Measurements from ENCODE around the gene RAP1A.

RAP1A gene

GRCh38 chr1:111754984-111755330, 135.4 kb downstream of the RAP1A start:
- Histone ChIP-seq H3F3A (ENCODE audit: control insufficient read depth, insufficient read depth) (no peaks in the 10 kb centered on the region; the same call in 1 of the 2 replicates), H3K4me1 (ENCODE audit: control insufficient read depth, low read length) (peaks cover 29% of the 10 kb centered on the region), H3K9me2 (replicated peaks; ENCODE audit: control insufficient read depth, low read length) (no peaks in the 10 kb centered on the region), H3K4me3 (ENCODE audit: low read length) (peak overlapping the region; percentile 96), H3K4me2 (ENCODE audit: low read length) (peak overlapping the region; percentile 94), H3K27ac (ENCODE audit: low read depth, low read length) (peak overlapping the region; percentile 86), H3K9me3 (ENCODE audit: control insufficient read depth, insufficient read depth, low read length) (no peaks in the 10 kb centered on the region), H3K36me3 (ENCODE audit: control insufficient read depth, low read length) (peaks cover 37% of the 10 kb centered on the region), H3K27me3 (ENCODE audit: control insufficient read depth, low read length) (no peaks in the 10 kb centered on the region), H4K20me1 (ENCODE audit: control insufficient read depth, insufficient read depth, low read depth, low read length) (peaks cover 12% of the 10 kb centered on the region; the same call in 1 of the 2 replicates), H3K79me2 (ENCODE audit: control insufficient read depth, low read length) (peaks cover 51% of the 10 kb centered on the region)
- TF ChIP-seq CTCF (IDR thresholded peaks at IDR 0.05; ENCODE audit: low read depth, low read length, poor library complexity, severe bottlenecking), result no peak
- TF ChIP-seq EZH2phosphoT487 (IDR thresholded peaks at IDR 0.05; ENCODE audit: borderline replicate concordance, low read length), result no peak

GRCh38 chr1:111755331-111756123, 135.9 kb downstream of the RAP1A start, which contains the start of gene DDX20:
TSS of gene DDX20 (plus strand) at chr1:111755901. CDS start at chr1:111755925, 24 bp downstream.
- peaks cover 43% of the 10 kb centered on the region for H3K36me3 ChIP-seq (ENCODE audit: control insufficient read depth, low read length)
- H3K79me2 ChIP-seq (ENCODE audit: control insufficient read depth, low read length), result peaks cover 54% of the 10 kb centered on the region
- peaks cover 29% of the 10 kb centered on the region for H3K4me1 ChIP-seq (ENCODE audit: control insufficient read depth, low read length)
- peak within 1 kb of the TSS; percentile 96 for H3K4me3 ChIP-seq (ENCODE audit: low read length)
- peak within 1 kb of the TSS; percentile 86 for H3K27ac ChIP-seq (ENCODE audit: low read depth, low read length)
- H4K20me1 ChIP-seq (ENCODE audit: control insufficient read depth, insufficient read depth, low read depth, low read length), result peaks cover 12% of the 10 kb centered on the region; the same call in 1 of the 2 replicates
- H3K27me3 ChIP-seq (ENCODE audit: control insufficient read depth, low read length), result no peaks in the 10 kb centered on the region
- H3K9me2 ChIP-seq (replicated peaks; ENCODE audit: control insufficient read depth, low read length), result no peaks in the 10 kb centered on the region
- no peaks in the 10 kb centered on the region; the same call in 1 of the 2 replicates for H3F3A ChIP-seq (ENCODE audit: control insufficient read depth, insufficient read depth)
- no peaks in the 10 kb centered on the region for H3K9me3 ChIP-seq (ENCODE audit: control insufficient read depth, insufficient read depth, low read length)
- H3K4me2 ChIP-seq (ENCODE audit: low read length), result peak within 1 kb of the TSS; percentile 94
- TF ChIP-seq EZH2phosphoT487 (IDR thresholded peaks at IDR 0.05; ENCODE audit: borderline replicate concordance, low read length) (no peak), CTCF (IDR thresholded peaks at IDR 0.05; ENCODE audit: low read depth, low read length, poor library complexity, severe bottlenecking) (peak; percentile 96)

DNA sequence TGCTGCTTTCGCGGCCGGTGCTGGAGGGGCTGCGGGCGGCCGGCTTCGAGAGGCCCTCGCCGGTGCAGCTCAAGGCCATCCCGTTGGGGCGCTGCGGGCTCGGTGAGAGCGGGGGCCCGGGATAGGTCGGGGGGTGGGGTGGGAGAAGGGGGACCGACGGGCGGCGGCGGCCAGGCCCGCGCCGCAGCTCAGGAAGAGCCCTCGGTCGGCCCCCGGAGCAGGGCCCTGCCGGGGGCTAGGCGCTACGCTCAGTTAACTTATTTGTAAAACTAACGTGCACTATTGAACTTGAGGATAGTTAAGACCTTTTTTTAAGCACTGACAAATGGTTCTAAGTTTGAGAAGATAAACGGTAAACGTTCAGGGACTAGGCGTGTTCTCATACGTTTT, 136.5 kb downstream of the RAP1A start:
- Histone ChIP-seq H3K4me1 (ENCODE audit: control insufficient read depth, low read length) (peaks cover 29% of the 10 kb centered on the region), H3F3A (ENCODE audit: control insufficient read depth, insufficient read depth) (no peaks in the 10 kb centered on the region; the same call in 1 of the 2 replicates), H3K36me3 (ENCODE audit: control insufficient read depth, low read length) (peaks cover 49% of the 10 kb centered on the region), H3K9me3 (ENCODE audit: control insufficient read depth, insufficient read depth, low read length) (no peaks in the 10 kb centered on the region), H3K9me2 (replicated peaks; ENCODE audit: control insufficient read depth, low read length) (no peaks in the 10 kb centered on the region), H3K27me3 (ENCODE audit: control insufficient read depth, low read length) (no peaks in the 10 kb centered on the region), H3K79me2 (ENCODE audit: control insufficient read depth, low read length) (peaks cover 58% of the 10 kb centered on the region), H3K4me2 (ENCODE audit: low read length) (peak overlapping the region; percentile 94), H3K27ac (ENCODE audit: low read depth, low read length) (peak overlapping the region; percentile 86), H3K4me3 (ENCODE audit: low read length) (peak overlapping the region; percentile 96), H4K20me1 (ENCODE audit: control insufficient read depth, insufficient read depth, low read depth, low read length) (peaks cover 12% of the 10 kb centered on the region; the same call in 1 of the 2 replicates)
- no peak for TF ChIP-seq CTCF (IDR thresholded peaks at IDR 0.05; ENCODE audit: low read depth, low read length, poor library complexity, severe bottlenecking)
- TF ChIP-seq EZH2phosphoT487 (IDR thresholded peaks at IDR 0.05; ENCODE audit: borderline replicate concordance, low read length), result no peak

All from DOHH2 (cell line).